HCEC 1CT (cell line): ENCODE measurements around the gene TM6SF1.
"Not testable (repeated sequence)": the region's sequence is repeated elsewhere in the genome, so short reads cannot be mapped to it uniquely, and the experiment has no call there.

Source experiments
- DNase-seq: peaks from one replicate; pipeline ENCODE4 v3.0.0-alpha.2; 2017

The TM6SF1 gene

DNA sequence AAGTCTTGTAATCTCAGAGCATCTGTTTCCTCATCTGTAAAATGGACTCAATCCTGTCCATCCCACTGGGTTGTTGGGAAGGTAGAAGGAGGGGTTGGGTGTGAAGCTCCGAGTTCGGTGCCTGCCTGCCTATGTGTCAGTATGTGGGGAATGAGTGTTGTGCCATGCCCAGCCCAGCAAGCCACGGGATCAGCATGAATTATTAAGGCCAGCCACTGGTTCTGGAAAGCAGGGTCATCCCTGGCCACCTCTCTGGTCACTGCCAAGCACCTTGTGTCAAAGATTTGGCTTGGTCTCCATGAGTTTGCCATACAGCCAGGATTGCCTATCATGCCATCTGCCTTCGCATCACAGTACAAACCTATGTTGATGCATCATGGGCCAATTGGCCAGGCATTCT lies 11.5 kb downstream of the TM6SF1 start:
- no peak for DNase-seq

DNA sequence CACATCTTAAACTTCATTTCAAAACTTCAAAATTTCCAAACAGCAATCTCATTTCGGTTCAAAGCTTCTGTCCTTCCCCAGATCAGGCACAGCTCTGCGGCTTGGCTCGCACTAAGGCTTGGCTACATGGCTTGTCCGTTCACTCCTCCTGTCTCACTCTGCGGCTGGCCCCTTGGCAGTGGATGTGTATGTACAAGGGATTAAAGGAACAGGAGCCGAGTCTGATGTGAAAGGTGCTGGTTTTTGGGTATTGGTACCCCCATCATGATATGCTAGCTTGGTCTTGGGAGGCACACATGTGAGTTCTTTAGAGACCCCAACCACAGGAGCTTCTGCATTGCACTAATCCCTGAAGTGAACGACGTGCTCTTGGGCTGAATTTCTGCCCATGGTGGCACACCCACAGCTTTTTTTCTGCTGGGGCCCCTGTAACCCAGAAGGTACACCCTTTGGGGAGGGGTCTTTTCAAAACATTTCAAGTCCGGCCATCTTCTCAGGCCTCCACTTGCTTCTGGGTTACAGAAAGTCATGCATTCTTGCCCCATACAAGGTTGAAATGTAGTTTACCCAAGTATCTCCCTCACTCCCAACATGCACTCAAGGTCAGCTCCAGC lies 12.6 kb downstream of the TM6SF1 start:
- no peak for DNase-seq

DNA sequence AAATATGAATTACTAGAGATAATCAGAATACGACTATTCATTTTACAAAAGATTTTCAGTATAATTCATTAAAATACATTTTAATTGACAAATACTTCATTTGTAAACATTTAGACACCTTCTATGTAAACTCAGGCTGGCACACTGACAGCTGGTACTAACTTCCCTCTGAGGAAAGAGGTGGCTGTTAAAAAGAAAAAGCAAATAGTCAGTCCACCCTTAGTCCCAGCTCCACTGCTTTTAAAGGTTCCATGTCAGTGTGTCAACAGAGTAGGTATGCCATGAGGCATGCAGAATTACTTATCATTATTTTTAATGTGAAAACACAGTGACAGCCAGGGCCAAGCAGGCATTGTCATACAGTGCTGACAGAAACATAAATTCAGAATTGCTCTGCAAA lies 16.1 kb downstream of the TM6SF1 start:
- DNase-seq: no peak

GRCh38 chr15:83127547-83128150 lies 20.2 kb downstream of the TM6SF1 start:
- no peak for DNase-seq

DNA sequence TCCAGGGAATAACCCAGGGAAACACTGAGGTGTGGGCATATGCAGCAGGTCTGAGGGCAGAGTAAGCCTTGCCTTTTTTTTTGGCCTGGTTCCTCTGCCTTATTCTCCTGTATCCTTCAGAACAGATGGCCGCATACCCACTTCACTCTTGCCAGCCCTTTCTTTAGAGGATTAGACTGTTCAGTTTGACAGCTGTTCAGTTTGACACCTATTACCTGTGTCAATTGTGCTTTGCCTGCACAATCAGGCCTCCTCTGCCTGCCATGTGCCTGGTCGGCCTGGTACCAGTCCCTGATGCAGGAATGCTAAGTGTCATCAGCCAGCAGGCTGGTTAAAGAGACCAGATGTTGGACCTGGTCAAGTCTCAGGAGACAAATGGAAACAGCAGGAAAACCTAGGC lies 22.3 kb downstream of the TM6SF1 start:
- no peak for DNase-seq

DNA sequence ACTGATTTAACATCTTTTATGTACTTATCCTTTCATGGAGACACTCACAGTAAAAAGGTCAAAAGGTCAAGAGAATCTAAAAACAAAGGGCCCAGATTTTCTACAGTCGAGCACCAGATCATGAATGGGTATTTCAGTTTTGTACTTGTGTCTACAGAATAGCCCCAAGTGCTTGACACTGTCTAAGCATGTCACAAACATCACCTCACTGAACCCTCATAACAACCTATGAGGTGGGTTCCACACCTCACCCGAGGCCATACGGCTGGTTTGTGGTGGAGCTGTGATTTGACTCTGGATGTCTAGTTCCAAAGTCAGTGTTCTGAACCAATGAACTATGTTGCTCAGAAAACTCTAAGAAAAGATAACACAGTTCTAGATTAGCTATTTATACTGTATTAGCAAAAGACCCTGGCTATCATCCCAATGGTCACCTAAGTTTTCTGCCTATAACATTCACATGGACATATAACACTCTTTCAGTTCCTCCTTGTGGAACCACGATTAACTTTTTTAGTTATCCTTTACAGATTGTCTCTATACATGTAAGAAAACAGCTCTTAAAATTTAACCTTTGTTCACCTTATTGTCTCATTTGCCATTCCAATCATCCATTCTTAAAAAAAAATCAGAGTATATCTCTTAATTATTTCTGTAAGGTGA lies 25.5 kb downstream of the TM6SF1 start:
- DNase-seq: no peak

GRCh38 chr15:83142151-83142550 lies 34.7 kb downstream of the TM6SF1 start:
- not testable (repeated sequence) for DNase-seq

DNA sequence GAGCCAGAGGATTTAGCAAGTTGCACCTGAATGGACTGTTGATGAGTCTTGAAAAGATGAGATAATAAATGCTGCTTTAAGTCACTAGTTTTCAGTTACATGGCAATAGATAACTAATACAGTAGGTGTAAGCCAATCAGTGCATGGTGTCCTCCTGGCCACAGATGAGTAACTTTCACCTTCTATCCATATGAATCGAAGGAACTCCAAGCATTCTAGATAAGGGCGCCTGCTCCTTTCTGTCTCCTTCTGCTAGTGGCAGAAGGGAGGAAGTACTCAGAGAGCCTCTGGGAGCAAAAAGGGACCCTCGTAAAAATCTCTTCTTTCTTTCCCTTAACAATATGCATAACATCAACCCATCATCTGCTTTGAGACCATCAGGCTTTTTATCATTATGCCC lies 37.3 kb downstream of the TM6SF1 start:
- DNase-seq: no peak

- peak; percentile 1 for DNase-seq
Measured at GRCh38 chr15:83153288-83153687, 45.8 kb downstream of the TM6SF1 start.

GRCh38 chr15:83155942-83156341 lies 48.5 kb downstream of the TM6SF1 start:
- DNase-seq: no peak

DNA sequence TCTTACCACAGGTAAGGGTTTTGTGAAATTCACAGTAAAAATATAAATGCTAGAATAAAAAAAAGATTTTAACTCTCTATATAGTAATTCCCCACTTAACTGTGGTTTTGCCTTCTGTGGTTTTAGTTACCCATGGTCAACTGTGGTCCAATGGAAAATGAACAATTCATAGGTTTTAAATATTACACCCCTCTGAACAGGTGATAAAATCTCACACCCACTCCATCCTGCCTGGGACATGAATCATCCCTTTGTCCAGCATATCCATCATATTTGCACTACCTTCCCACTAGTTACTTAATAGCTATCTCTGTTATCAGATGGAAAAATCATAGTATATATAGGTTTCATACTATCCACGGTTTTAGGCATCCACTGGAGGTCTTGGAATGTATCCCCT lies 50.9 kb downstream of the TM6SF1 start:
- DNase-seq: no peak

GRCh38 chr15:83160741-83161140 lies 53.3 kb downstream of the TM6SF1 start:
- DNase-seq: no peak

DNA sequence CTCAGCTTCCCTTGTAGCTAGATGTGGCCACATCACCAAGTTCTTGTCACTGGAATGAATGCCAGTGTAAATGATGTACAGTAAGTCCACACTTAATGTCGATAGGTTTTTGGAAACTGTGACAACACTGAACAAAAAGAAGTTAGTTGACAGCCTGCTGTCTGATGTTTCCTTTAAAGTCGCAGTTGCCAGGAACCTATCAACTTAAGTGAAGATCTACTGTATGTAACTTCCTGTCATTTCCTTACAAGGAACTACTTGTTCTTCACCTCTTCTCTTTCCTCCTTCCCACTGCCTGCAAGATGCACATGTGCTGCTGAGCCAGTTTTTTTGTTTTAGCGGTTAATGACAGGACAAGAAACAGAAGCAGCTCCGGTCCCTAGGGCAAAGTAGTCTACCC lies 55.6 kb downstream of the TM6SF1 start:
- DNase-seq: no peak

DNA sequence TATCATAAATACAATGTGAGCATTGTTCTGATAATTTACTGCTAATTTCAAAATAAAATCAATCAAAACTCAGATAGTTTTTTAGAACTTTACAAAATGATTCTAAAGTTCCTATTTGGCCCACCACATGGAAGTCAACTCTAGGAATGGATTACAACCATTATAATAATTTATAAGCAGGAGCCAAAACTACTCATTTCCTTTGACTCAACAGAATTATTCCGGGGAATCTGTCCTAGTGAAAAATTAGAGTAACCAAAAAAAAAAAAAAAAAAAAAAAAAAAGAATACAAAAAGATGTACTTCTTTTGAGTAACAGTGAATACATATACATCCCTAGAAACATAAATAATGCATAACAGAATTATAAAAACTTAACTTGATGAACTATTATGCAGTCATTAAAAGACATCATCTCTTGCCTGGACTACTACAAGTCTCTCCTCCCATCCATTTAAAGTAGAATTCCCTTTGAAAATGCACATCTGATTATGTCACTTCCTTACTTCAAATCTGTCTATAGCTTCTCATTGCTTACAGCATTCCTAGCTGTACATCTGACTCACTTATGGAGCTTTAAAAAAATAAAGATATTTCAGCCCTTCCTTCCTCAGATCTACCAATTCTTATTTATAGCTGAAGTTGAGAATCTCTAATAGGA lies 56.8 kb downstream of the TM6SF1 start:
- peak; percentile 77 for DNase-seq

DNA sequence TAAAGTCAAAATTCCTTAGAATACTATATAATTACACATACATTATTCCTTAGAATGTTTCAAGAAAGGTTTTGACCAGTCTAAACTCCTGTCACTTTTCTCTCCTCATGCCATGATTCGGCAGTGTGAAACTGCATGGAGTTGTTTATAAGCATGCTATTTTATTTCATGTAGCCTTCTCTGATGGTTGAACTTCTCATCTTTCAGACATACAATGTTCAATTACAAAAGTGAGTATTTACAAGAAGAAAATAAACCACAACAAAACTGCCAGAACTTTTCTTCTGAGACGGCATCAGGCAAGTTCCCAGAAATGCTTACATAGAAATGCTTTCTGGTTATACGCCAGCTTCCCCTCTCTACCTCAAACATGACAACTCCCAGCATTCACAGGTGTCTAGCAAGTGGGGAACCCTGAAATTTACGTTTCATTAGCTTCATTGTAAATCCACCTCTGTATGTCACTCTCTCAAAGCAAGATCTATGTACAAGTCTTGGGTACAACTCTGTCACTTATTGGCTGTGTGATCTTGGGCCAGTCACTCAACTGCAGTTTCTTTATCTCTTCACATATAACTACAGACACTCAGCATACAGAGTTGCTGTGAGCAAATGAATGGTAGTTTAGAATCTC lies 57.4 kb downstream of the TM6SF1 start:
- DNase-seq: no peak

DNA sequence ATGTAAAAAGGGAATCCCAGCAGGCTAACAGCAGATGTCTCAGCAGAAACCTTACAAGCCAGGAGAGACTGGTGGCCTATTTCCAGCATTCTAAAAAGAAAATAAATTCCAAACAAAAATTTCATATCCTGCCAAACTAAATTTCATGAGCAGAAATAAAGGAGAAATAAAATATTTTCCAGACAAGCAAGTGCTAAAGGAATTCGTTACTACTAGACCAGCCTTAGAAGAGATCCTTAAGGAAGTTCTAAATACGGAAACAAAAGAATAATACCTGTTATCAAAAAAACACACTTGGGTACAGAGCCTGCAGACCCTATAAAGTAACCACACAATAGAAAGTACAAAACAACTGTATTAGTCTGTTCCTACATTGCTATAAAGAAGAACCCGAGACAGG lies 58.8 kb downstream of the TM6SF1 start:
- DNase-seq: no peak

DNA sequence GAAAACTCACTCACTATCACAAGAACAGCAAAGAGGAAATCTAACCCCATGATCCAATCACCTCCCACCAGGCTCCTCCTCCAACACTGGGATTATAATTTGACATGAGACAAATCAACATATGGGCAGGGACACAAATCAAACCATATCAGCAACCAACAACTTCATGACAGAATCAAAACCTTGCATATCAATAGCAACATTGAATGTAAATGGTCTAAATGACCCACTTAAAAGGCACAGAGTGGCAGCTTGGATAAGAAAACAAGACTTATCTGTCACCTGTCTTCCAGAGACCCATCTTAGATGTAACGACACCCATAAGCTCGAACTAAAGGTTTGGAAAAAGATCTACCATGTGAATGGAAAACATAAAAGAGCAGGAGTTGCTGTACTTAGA lies 59.4 kb downstream of the TM6SF1 start:
- no peak for DNase-seq

DNA sequence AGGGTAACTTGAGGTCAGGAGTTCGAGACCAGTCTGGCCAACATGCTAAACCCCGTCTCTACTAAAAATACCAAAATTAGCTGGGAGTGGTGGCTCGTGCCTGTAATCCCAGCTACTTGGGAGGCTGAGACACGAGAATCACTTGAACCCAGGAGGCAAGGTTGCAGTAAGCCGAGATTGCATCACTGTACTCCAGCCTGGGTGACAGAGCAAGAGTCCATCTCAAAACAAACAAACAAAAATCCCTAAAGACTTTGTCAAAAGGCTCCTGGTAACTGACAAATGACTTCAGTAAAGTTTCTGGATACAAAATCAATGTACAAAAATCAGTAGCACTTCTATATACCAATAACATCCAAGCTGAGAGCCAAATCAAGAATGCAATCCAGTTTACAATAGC lies 62.1 kb downstream of the TM6SF1 start:
- not testable (repeated sequence) for DNase-seq

DNA sequence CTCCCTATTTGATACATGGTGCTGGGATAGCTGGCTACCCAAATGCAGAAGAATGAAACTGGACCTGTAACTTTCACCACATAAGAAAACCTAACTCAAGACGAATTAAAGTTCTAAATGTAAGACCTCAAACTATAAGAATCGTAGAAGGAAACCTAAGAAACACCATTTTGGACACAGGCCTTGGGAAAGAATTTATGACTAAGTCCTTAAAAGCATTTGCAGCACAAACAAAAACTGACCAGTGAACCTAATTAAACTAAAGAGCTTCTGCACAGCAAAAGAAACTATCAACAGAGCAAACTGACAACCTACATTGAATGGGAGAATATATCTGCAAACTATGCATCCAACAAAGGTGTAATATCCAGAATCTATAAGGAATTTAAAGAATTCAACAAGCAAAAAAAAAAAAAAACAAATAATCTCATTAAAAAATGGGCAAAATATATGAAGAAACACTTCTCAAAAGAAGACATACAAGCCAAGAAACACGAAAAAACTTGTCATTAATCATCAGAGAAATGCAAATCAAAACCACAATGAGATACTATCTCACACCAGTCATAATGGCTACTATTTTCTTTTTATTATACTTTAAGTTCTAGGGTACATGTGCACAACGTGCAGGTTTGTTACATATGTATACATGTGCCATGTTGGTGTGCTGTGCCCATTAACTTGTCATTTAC lies 63.2 kb downstream of the TM6SF1 start:
- peak; percentile 64 for DNase-seq

- no peak for DNase-seq
Measured at GRCh38 chr15:83174891-83175290, 67.4 kb downstream of the TM6SF1 start.

DNA sequence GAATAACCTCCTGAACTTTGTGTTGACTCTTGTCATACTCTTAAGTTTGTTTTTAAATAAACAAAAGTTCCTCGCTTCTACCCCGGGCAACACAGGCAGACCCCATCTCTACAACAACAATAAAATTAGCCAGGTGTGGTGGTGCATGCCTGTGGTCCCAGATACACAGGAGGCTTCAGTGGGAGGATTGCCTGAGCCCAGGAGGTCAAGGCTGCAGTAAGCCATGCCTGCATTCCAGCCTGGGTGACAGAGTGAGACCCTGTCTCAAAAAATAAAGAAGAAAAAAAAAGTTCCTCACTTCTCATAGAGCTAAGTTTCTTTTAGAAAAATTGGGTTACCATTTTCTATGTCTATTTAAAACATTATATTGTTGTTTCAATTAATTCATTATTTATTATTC lies 70.9 kb downstream of the TM6SF1 start:
- no peak for DNase-seq

DNA sequence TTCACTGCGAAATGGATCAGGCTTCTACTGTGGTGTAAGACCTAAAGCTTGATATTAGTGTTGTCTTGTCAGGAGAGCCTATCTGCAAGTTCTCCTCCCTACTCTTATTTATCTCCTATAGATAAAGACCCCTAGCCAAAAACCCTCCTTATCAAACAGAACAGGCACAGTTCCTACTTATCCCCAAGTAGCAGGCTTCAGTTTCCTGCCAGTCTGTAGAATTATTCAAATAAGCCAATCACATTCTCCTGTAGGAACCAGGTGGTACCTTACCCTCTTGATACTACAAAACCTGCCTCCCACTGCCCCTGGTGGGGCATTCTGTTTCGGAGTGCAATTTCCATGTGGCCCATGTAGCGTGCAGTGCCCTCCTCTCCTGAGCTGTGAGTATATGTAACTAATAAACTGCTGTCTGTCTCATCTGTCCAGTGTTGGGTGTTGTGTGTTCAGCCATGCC lies 71.5 kb downstream of the TM6SF1 start:
- DNase-seq: no peak

- no peak for DNase-seq
Measured at GRCh38 chr15:83185561-83185960, 78.1 kb downstream of the TM6SF1 start.
